ENCODE measurements around the gene LDB2. TPM values are rescaled to one million over a fixed set of nuclear protein-coding genes. Genes with fewer than 3 reads are reported as not detected.
"Not testable (repeated sequence)": the region's sequence is repeated elsewhere in the genome, so short reads cannot be mapped to it uniquely, and the experiment has no call there.

Gene LDB2
- total and polyA plus RNA-seq, 3 experiments from 2014 or later, result not detected

- Mint-ChIP-seq H3K36me3 (no peaks in the 10 kb centered on the region), H3K9me3 (peaks cover 0 to under 1% (median 0%) of the 10 kb centered on the region in 5 donors), H3K27ac (no peak overlapping the region), H3K27me3 (peaks cover 0 to 2% of the 10 kb centered on the region in 2 donors), H3K4me1 (no peaks in the 10 kb centered on the region), H3K4me3 (no peak overlapping the region)
- POLR2A ChIA-PET, result no interaction called here
- Histone ChIP-seq H3K36me3 (ENCODE audit: insufficient read depth, low read length) (no peaks in the 10 kb centered on the region), H3K27me3 (ENCODE audit: insufficient read depth, low read length, poor library complexity, severe bottlenecking) (no peaks in the 10 kb centered on the region), H3K9me3 (ENCODE audit: low read length) (no peaks in the 10 kb centered on the region), H3K27ac (ENCODE audit: low read depth, low read length) (no peak overlapping the region), H3K4me1 (ENCODE audit: insufficient read depth, low read length) (no peaks in the 10 kb centered on the region), H3K4me3 (ENCODE audit: low read length) (no peak overlapping the region)
- DNase-seq, result no peak
- CTCF ChIA-PET, result no interaction called here
These were observed 373.4 kb downstream of the LDB2 start for GRCh38 chr4:16524911-16525554.

GRCh38 chr4:16524406-16524805 lies 374.0 kb downstream of the LDB2 start:
- no peaks in the 10 kb centered on the region for H3K4me1 ChIP-seq (ENCODE audit: insufficient read depth, low read length)
- ChIA-PET CTCF (no interaction called here), POLR2A (no interaction called here)
- Mint-ChIP-seq H3K9me3 (peaks cover 0 to 3% (median 0%) of the 10 kb centered on the region in 5 donors), H3K4me3 (no peak overlapping the region), H3K27me3 (peaks cover 0 to 2% of the 10 kb centered on the region in 2 donors), H3K27ac (no peak overlapping the region), H3K36me3 (no peaks in the 10 kb centered on the region), H3K4me1 (no peaks in the 10 kb centered on the region)
- H3K4me3 ChIP-seq (ENCODE audit: low read length), result no peak overlapping the region
- H3K36me3 ChIP-seq (ENCODE audit: insufficient read depth, low read length), result no peaks in the 10 kb centered on the region
- H3K9me3 ChIP-seq (ENCODE audit: low read length), result no peaks in the 10 kb centered on the region
- DNase-seq, result no peak
- no peaks in the 10 kb centered on the region for H3K27me3 ChIP-seq (ENCODE audit: insufficient read depth, low read length, poor library complexity, severe bottlenecking)
- no peak overlapping the region for H3K27ac ChIP-seq (ENCODE audit: low read depth, low read length)

- H3K4me3 ChIP-seq (ENCODE audit: low read length); CTCF ChIA-PET; H3K9me3 Mint-ChIP-seq; H3K4me1 ChIP-seq (ENCODE audit: insufficient read depth, low read length); H3K27ac ChIP-seq (ENCODE audit: low read depth, low read length); H3K27ac Mint-ChIP-seq; H3K27me3 Mint-ChIP-seq; H3K4me1 Mint-ChIP-seq; DNase-seq; H3K4me3 Mint-ChIP-seq; H3K36me3 Mint-ChIP-seq; H3K9me3 ChIP-seq (ENCODE audit: low read length); H3K27me3 ChIP-seq (ENCODE audit: insufficient read depth, low read length, poor library complexity, severe bottlenecking); POLR2A ChIA-PET; H3K36me3 ChIP-seq (ENCODE audit: insufficient read depth, low read length): not testable (repeated sequence)
These were observed 374.9 kb downstream of the LDB2 start for GRCh38 chr4:16523526-16523925.

GRCh38 chr4:16521156-16521915 lies 377.1 kb downstream of the LDB2 start:
- Mint-ChIP-seq H3K36me3 (no peaks in the 10 kb centered on the region), H3K9me3 (peaks cover 0 to 3% (median 0%) of the 10 kb centered on the region in 5 donors), H3K4me1 (no peaks in the 10 kb centered on the region), H3K27me3 (peaks cover 0 to 2% of the 10 kb centered on the region in 2 donors), H3K4me3 (no peak overlapping the region), H3K27ac (no peak overlapping the region)
- Histone ChIP-seq H3K4me3 (ENCODE audit: low read length) (no peak overlapping the region), H3K27ac (ENCODE audit: low read depth, low read length) (no peak overlapping the region), H3K36me3 (ENCODE audit: insufficient read depth, low read length) (no peaks in the 10 kb centered on the region), H3K9me3 (ENCODE audit: low read length) (no peaks in the 10 kb centered on the region), H3K27me3 (ENCODE audit: insufficient read depth, low read length, poor library complexity, severe bottlenecking) (no peaks in the 10 kb centered on the region), H3K4me1 (ENCODE audit: insufficient read depth, low read length) (no peaks in the 10 kb centered on the region)
- POLR2A ChIA-PET, result no interaction called here
- CTCF ChIA-PET, result no interaction called here
- no peak for DNase-seq

GRCh38 chr4:16516796-16517439 lies 381.5 kb downstream of the LDB2 start:
- Mint-ChIP-seq H3K4me3 (no peak overlapping the region), H3K4me1 (no peaks in the 10 kb centered on the region), H3K27ac (no peak overlapping the region), H3K27me3 (peaks cover 0 to 2% of the 10 kb centered on the region in 2 donors), H3K36me3 (no peaks in the 10 kb centered on the region), H3K9me3 (peaks cover 0 to 3% (median 2%) of the 10 kb centered on the region in 5 donors)
- Histone ChIP-seq H3K4me1 (ENCODE audit: insufficient read depth, low read length) (no peaks in the 10 kb centered on the region), H3K36me3 (ENCODE audit: insufficient read depth, low read length) (no peaks in the 10 kb centered on the region), H3K27me3 (ENCODE audit: insufficient read depth, low read length, poor library complexity, severe bottlenecking) (no peaks in the 10 kb centered on the region), H3K27ac (ENCODE audit: low read depth, low read length) (no peak overlapping the region), H3K4me3 (ENCODE audit: low read length) (no peak overlapping the region), H3K9me3 (ENCODE audit: low read length) (no peaks in the 10 kb centered on the region)
- ChIA-PET POLR2A (no interaction called here), CTCF (no interaction called here)
- DNase-seq, result no peak

GRCh38 chr4:16513876-16514275 lies 384.6 kb downstream of the LDB2 start:
- H3K4me3 ChIP-seq (ENCODE audit: low read length), result no peak overlapping the region
- no peak overlapping the region for H3K27ac ChIP-seq (ENCODE audit: low read depth, low read length)
- no peaks in the 10 kb centered on the region for H3K9me3 ChIP-seq (ENCODE audit: low read length)
- H3K4me3 Mint-ChIP-seq, result no peak overlapping the region
- H3K27me3 Mint-ChIP-seq, result no peaks in the 10 kb centered on the region
- no peaks in the 10 kb centered on the region for H3K4me1 Mint-ChIP-seq
- H3K27me3 ChIP-seq (ENCODE audit: insufficient read depth, low read length, poor library complexity, severe bottlenecking), result no peaks in the 10 kb centered on the region
- no peaks in the 10 kb centered on the region for H3K4me1 ChIP-seq (ENCODE audit: insufficient read depth, low read length)
- CTCF ChIA-PET, result no interaction called here
- peaks cover 0 to 6% (median 4%) of the 10 kb centered on the region in 5 donors for H3K9me3 Mint-ChIP-seq
- H3K36me3 ChIP-seq (ENCODE audit: insufficient read depth, low read length), result no peaks in the 10 kb centered on the region
- POLR2A ChIA-PET, result no interaction called here
- H3K27ac Mint-ChIP-seq, result no peak overlapping the region
- DNase-seq, result no peak
- no peaks in the 10 kb centered on the region for H3K36me3 Mint-ChIP-seq

GRCh38 chr4:16508968-16509367 lies 389.5 kb downstream of the LDB2 start:
- H3K4me3 Mint-ChIP-seq, result no peak overlapping the region
- no peaks in the 10 kb centered on the region for H3K4me1 Mint-ChIP-seq
- ChIA-PET POLR2A (no interaction called here), CTCF (no interaction called here)
- no peak for DNase-seq
- H3K27me3 Mint-ChIP-seq, result peaks cover 0 to 2% of the 10 kb centered on the region in 2 donors
- Histone ChIP-seq H3K27ac (ENCODE audit: low read depth, low read length) (no peak overlapping the region), H3K9me3 (ENCODE audit: low read length) (no peaks in the 10 kb centered on the region), H3K4me1 (ENCODE audit: insufficient read depth, low read length) (no peaks in the 10 kb centered on the region), H3K4me3 (ENCODE audit: low read length) (no peak overlapping the region), H3K27me3 (ENCODE audit: insufficient read depth, low read length, poor library complexity, severe bottlenecking) (no peaks in the 10 kb centered on the region), H3K36me3 (ENCODE audit: insufficient read depth, low read length) (no peaks in the 10 kb centered on the region)
- peaks cover 6 to 14% (median 9%) of the 10 kb centered on the region in 5 donors for H3K9me3 Mint-ChIP-seq
- peaks cover 0 to 5% (median 0%) of the 10 kb centered on the region in 3 donors for H3K36me3 Mint-ChIP-seq
- H3K27ac Mint-ChIP-seq, result no peak overlapping the region

- H3K36me3 ChIP-seq (ENCODE audit: insufficient read depth, low read length), result no peaks in the 10 kb centered on the region
- POLR2A ChIA-PET, result no interaction called here
- H3K4me1 ChIP-seq (ENCODE audit: insufficient read depth, low read length), result no peaks in the 10 kb centered on the region
- Mint-ChIP-seq H3K27me3 (peaks cover 0 to 3% of the 10 kb centered on the region in 2 donors), H3K9me3 (peaks cover 4 to 17% (median 10%) of the 10 kb centered on the region in 5 donors), H3K27ac (no peak overlapping the region), H3K36me3 (peaks cover 0 to 5% (median 0%) of the 10 kb centered on the region in 3 donors), H3K4me1 (no peaks in the 10 kb centered on the region), H3K4me3 (no peak overlapping the region)
- H3K4me3 ChIP-seq (ENCODE audit: low read length), result no peak overlapping the region
- H3K27me3 ChIP-seq (ENCODE audit: insufficient read depth, low read length, poor library complexity, severe bottlenecking), result no peaks in the 10 kb centered on the region
- H3K9me3 ChIP-seq (ENCODE audit: low read length), result no peaks in the 10 kb centered on the region
- no peak for DNase-seq
- H3K27ac ChIP-seq (ENCODE audit: low read depth, low read length), result no peak overlapping the region
- CTCF ChIA-PET, result no interaction called here
These were observed 392.7 kb downstream of the LDB2 start for GRCh38 chr4:16505726-16506125.

Data from CD8-positive, alpha-beta memory T cell (primary cell).